Measurements from ENCODE around the gene PRKAR2A. TPM values are rescaled to one million over a fixed set of nuclear protein-coding genes. Genes with fewer than 3 reads are reported as not detected.
A peak's percentile ranks its signal among the peaks of the same experiment; 100 is the strongest.

PRKAR2A gene
- total and polyA plus RNA-seq, 9 of the 15 experiments (the other 6 are each of a cell fraction or from before 2014, with no cell fraction given) = 15.9 to 84.5 (median 37.6) TPM

- TF ChIP-seq MGA (IDR thresholded peaks at IDR 0.05) (peak; percentile 88), SRSF7 (optimal IDR thresholded peaks at IDR 0.05; ENCODE audit: low read depth, low read length) (no peak), TAF1 (IDR thresholded peaks at IDR 0.05; ENCODE audit: control insufficient read depth, extremely low read depth, insufficient read depth, low read length, severe bottlenecking) (peak; percentile 43), PKNOX1 (IDR thresholded peaks at IDR 0.05) (no peak), HNRNPLL (IDR thresholded peaks at IDR 0.05; ENCODE audit: low read depth, low read length, poor library complexity, severe bottlenecking) (peak; percentile 93), E2F6 (IDR thresholded peaks at IDR 0.05; ENCODE audit: borderline replicate concordance in 1 of 2, extremely low read depth in 1 of 2, insufficient read depth in 1 of 2, insufficient read length in 1 of 2, low read depth in 1 of 2, low read length in 1 of 2, poor library complexity in 1 of 2, severe bottlenecking in 1 of 2) (peak; percentile 69 to 80)
Observed at GRCh38 chr3:48847053-48847503, 596 bp downstream of the PRKAR2A start (continued).

Data from K562 (cell line).